IMR-90 (cell line): ENCODE measurements around the gene PEX26. TPM values are rescaled to one million over a fixed set of nuclear protein-coding genes. Genes with fewer than 3 reads are reported as not detected.

ENCODE experiments used
- ATAC-seq: fragments of 200-7000 bp; cut with Tn5 transposase; 2 replicates; pipeline ENCODE4 v1.9.1; 2020; ENCODE audit warnings: low read depth, mild to moderate bottlenecking, moderate library complexity
- BruUV-seq: library from RNA; stranded (reverse); fragments of 400-500 nt; replicated peaks from 2 replicates; lab custom pipeline; 2021; lab: Mats Ljungman, UMichigan
- CTCF ChIA-PET: fragments of 300-600 bp; formaldehyde crosslinking; extraction: SDS; loops from one replicate; lab custom pipeline; 2021; ENCODE audit warnings: antibody characterized with exemption; lab: Yijun Ruan, JAX
- POLR2A ChIA-PET: fragments of 300-600 bp; sonication (Branson Sonifier 250); formaldehyde crosslinking; loops from one replicate; lab custom pipeline; 2022; ENCODE audit warnings: antibody characterized with exemption; ENCODE audit not compliant: unreplicated experiment; lab: Charles Lee
- DNase-seq: peaks from one replicate; pipeline ENCODE4 v3.0.0; 2013
- H2AFZ ChIP-seq: replicated peaks from 2 replicates; pipeline ENCODE3; 2013; ENCODE audit warnings: low read length, mild to moderate bottlenecking; ENCODE audit not compliant: poor library complexity
- H2AK5ac ChIP-seq: 2 replicates; pipeline ENCODE4 v1.6.1; 2013; ENCODE audit warnings: low read depth, low read length, inconsistent platforms
- H2AK9ac ChIP-seq: replicated peaks from 2 replicates; pipeline ENCODE3; 2013; ENCODE audit warnings: mild to moderate bottlenecking, low read depth, low read length, moderate library complexity; ENCODE audit not compliant: poor library complexity
- H2BK120ac ChIP-seq: 2 replicates; pipeline ENCODE4 v1.6.1; 2013; ENCODE audit warnings: low read depth, low read length, inconsistent platforms
- H2BK15ac ChIP-seq: 3 replicates; pipeline ENCODE4 v1.6.1; 2013; ENCODE audit warnings: low read depth, low read length, inconsistent platforms
- H2BK20ac ChIP-seq: 2 replicates; pipeline ENCODE4 v1.6.1; 2013; ENCODE audit warnings: low read depth, mild to moderate bottlenecking, inconsistent platforms, low read length, moderate library complexity
- H2BK5ac ChIP-seq: 2 replicates; pipeline ENCODE4 v1.6.1; 2013; ENCODE audit warnings: mild to moderate bottlenecking, low read depth, low read length, inconsistent platforms; ENCODE audit not compliant: poor library complexity, severe bottlenecking
- H3K14ac ChIP-seq: replicated peaks from 2 replicates; pipeline ENCODE4 v1.6.1; 2013; ENCODE audit warnings: low read depth, low read length, inconsistent platforms
- H3K18ac ChIP-seq: 2 replicates; pipeline ENCODE4 v1.6.1; 2013; ENCODE audit warnings: low read depth, low read length, control low read depth
- H3K23ac ChIP-seq: 2 replicates; pipeline ENCODE4 v1.6.1; 2013; ENCODE audit warnings: low read depth, low read length, inconsistent platforms
- H3K27ac ChIP-seq: 2 replicates; pipeline ENCODE4 v1.5.1; 2013; ENCODE audit warnings: mild to moderate bottlenecking, control low read depth, low read length; ENCODE audit not compliant: insufficient read depth
- H3K27me3 ChIP-seq: 2 replicates; pipeline ENCODE4 v1.6.1; 2013; ENCODE audit warnings: low read length; ENCODE audit not compliant: control insufficient read depth, insufficient read depth
- H3K36me3 ChIP-seq: 2 replicates; pipeline ENCODE4 v1.6.1; 2013; ENCODE audit warnings: low read length, mixed read lengths; ENCODE audit not compliant: control insufficient read depth, insufficient read depth
- H3K4ac ChIP-seq: 2 replicates; pipeline ENCODE4 v1.6.1; 2013; ENCODE audit warnings: low read depth, low read length, inconsistent platforms
- H3K4me1 ChIP-seq: 2 replicates; pipeline ENCODE4 v1.6.1; 2013; ENCODE audit warnings: low read length, mixed read lengths; ENCODE audit not compliant: control insufficient read depth, insufficient read depth
- H3K4me2 ChIP-seq: 2 replicates; pipeline ENCODE4 v1.6.1; 2013; ENCODE audit warnings: low read depth, mild to moderate bottlenecking, control low read depth, low read length, moderate library complexity
- H3K4me3 ChIP-seq: 2 replicates; pipeline ENCODE4 v1.5.1; 2013; ENCODE audit warnings: low read depth, mild to moderate bottlenecking, control low read depth, low read length, moderate library complexity; ENCODE audit not compliant: insufficient read depth
- H3K56ac ChIP-seq: 2 replicates; pipeline ENCODE4 v1.6.1; 2013; ENCODE audit warnings: low read length, inconsistent platforms; ENCODE audit not compliant: insufficient read depth; ENCODE audit errors: extremely low read depth
- H3K79me1 ChIP-seq, 2 experiments: 2 replicates each; pipeline ENCODE4 v1.6.1; 2013; ENCODE audit warnings: low read length in 2 of 2, inconsistent platforms in 1 of 2, low read depth in 1 of 2
- H3K9ac ChIP-seq: 2 replicates; pipeline ENCODE4 v1.6.1; 2013; ENCODE audit warnings: low read depth, low read length, control low read depth
- H3K9me1 ChIP-seq: 2 replicates; pipeline ENCODE4 v1.6.1; 2013; ENCODE audit warnings: low read length, inconsistent platforms; ENCODE audit not compliant: insufficient read depth
- H3K9me3 ChIP-seq: 2 replicates; pipeline ENCODE4 v1.6.1; 2013; ENCODE audit warnings: low read length; ENCODE audit not compliant: control insufficient read depth, insufficient read depth
- H4K20me1 ChIP-seq: 2 replicates; pipeline ENCODE4 v1.6.1; 2013; ENCODE audit warnings: low read length, inconsistent platforms; ENCODE audit not compliant: insufficient read depth
- H4K5ac ChIP-seq: 2 replicates; pipeline ENCODE4 v1.6.1; 2013; ENCODE audit warnings: mild to moderate bottlenecking, low read depth, low read length, control low read depth
- H4K8ac ChIP-seq, 2 experiments: 2 replicates each; pipeline ENCODE4 v1.6.1; 2013; ENCODE audit warnings: low read depth in 2 of 2, low read length in 2 of 2, control low read depth in 1 of 2, inconsistent platforms in 1 of 2
- H4K91ac ChIP-seq: 2 replicates; pipeline ENCODE4 v1.6.1; 2013; ENCODE audit warnings: low read depth, low read length, inconsistent platforms; ENCODE audit not compliant: insufficient read depth
- BHLHE40 ChIP-seq: fragments of 150-350 bp; IDR thresholded peaks from 2 replicates; pipeline ENCODE4 v1.6.1; 2016; ENCODE audit warnings: mild to moderate bottlenecking, low read depth, low read length
- CEBPB ChIP-seq: IDR thresholded peaks from 2 replicates; pipeline ENCODE4 v1.6.1; 2012; ENCODE audit warnings: low read depth, low read length, improper control_type of control experiment
- CHD1 ChIP-seq: IDR thresholded peaks from 2 replicates; pipeline ENCODE4 v1.6.1; 2012; ENCODE audit warnings: low read depth, low read length, improper control_type of control experiment
- FOS ChIP-seq: fragments of 150-350 bp; IDR thresholded peaks from 2 replicates; pipeline ENCODE4 v1.6.1; 2016; ENCODE audit warnings: low read depth, low read length
- MAFK ChIP-seq: IDR thresholded peaks from 2 replicates; pipeline ENCODE4 v1.6.1; 2012; ENCODE audit warnings: low read depth, low read length, improper control_type of control experiment
- MAZ ChIP-seq: IDR thresholded peaks from 2 replicates; pipeline ENCODE4 v1.6.1; 2012; ENCODE audit warnings: low read depth, mild to moderate bottlenecking, low read length, improper control_type of control experiment, moderate library complexity, borderline replicate concordance
- MXI1 ChIP-seq: IDR thresholded peaks from 2 replicates; pipeline ENCODE4 v1.6.1; 2012; ENCODE audit warnings: low read depth, mild to moderate bottlenecking, low read length, moderate library complexity, borderline replicate concordance
- NFE2L2 ChIP-seq: fragments of 150-350 bp; IDR thresholded peaks from 2 replicates; pipeline ENCODE4 v1.6.1; 2016; ENCODE audit warnings: low read depth, mild to moderate bottlenecking, low read length
- POLR2A ChIP-seq: IDR thresholded peaks from 2 replicates; pipeline ENCODE4 v1.6.1; 2012; ENCODE audit warnings: mild to moderate bottlenecking, low read depth, low read length
- RAD21 ChIP-seq: IDR thresholded peaks from 2 replicates; pipeline ENCODE4 v1.6.1; 2012; ENCODE audit warnings: low read length, improper control_type of control experiment
- RCOR1 ChIP-seq: IDR thresholded peaks from 2 replicates; pipeline ENCODE4 v1.6.1; 2012; ENCODE audit warnings: mild to moderate bottlenecking, low read length, improper control_type of control experiment; ENCODE audit not compliant: insufficient replicate concordance
- RFX5 ChIP-seq: IDR thresholded peaks from 2 replicates; pipeline ENCODE4 v1.8.0; 2012; ENCODE audit warnings: low read depth, mild to moderate bottlenecking, low read length, moderate library complexity
- SMC3 ChIP-seq: fragments of 150-350 bp; IDR thresholded peaks from 2 replicates; pipeline ENCODE4 v1.6.1; 2016; ENCODE audit warnings: low read depth, mild to moderate bottlenecking, antibody characterized with exemption, low read length, moderate library complexity
- WGBS, 2 experiments: methylation state at CpG; one replicate each; pipeline versions ENCODE4 v1.1.5 to v1.1.7; 2013; ENCODE audit warnings: missing lambda C conversion rate in 2 of 2; ENCODE audit not compliant: insufficient read length in 1 of 2; ENCODE audit errors: extremely low coverage in 2 of 2; 5-methylcytosine and 5-hydroxymethylcytosine counted together
- dilution Hi-C: fragments of 300-500 bp; cut with HindIII; formaldehyde crosslinking; loops from one replicate; pipeline ENCODE4 v1.14.3; 2018; ENCODE audit warnings: low sequenced_read_pairs; ENCODE audit not compliant: unreplicated experiment
- in situ Hi-C: fragments of 300-500 bp; cut with MboI; formaldehyde crosslinking; loops from 3 replicates; pipeline ENCODE4 v1.14.3; 2019; ENCODE audit warnings: low sequenced_read_pairs, inconsistent platforms, mixed read lengths
- intact Hi-C: fragments of 100-400 bp; cut with micrococcal nuclease; formaldehyde crosslinking; loops from 2 replicates; pipeline ENCODE4 v1.10.0; 2022
- polyA plus RNA-seq, 3 experiments: library from polyadenylated mRNA; depleted of rRNA; stranded (reverse); fragments of >200 nt; gene quantifications; 2 replicates each; pipeline ENCODE4 v1.2.3, GENCODE V29; 2012; ENCODE audit warnings: low replicate concordance in 1 of 3
- total RNA-seq: library from RNA; depleted of rRNA; stranded (reverse); fragments of >200 nt; gene quantifications from 2 replicates; pipeline ENCODE4 v1.2.3, GENCODE V29; 2012
- TF ChIP-seq, protein P1 (sequence below): fragments of 150-350 bp; IDR thresholded peaks from 2 replicates; pipeline ENCODE4 v1.6.1; 2017; ENCODE audit warnings: mild to moderate bottlenecking, antibody characterized with exemption, low read length, low read depth
- TF ChIP-seq, protein P2 (sequence below): fragments of 150-350 bp; IDR thresholded peaks from 2 replicates; pipeline ENCODE4 v1.6.1; 2016; ENCODE audit warnings: low read depth, mild to moderate bottlenecking, low read length, moderate library complexity, borderline replicate concordance
- TF ChIP-seq, protein P3 (sequence below): conservative IDR thresholded peaks from 2 replicates; pipeline ENCODE4 v1.5.1; 2012; ENCODE audit warnings: mild to moderate bottlenecking, low read depth, low read length, improper control_type of control experiment

PEX26 gene
- total and polyA plus RNA-seq, 2 of the 4 experiments (the other 2 are of a cell fraction): 12.2 to 18.5 TPM

- Histone ChIP-seq H3K79me1 (no peaks in the 10 kb centered on the region), H4K91ac (no peak overlapping the region), H2AFZ (no peak overlapping the region), H3K9ac (no peak overlapping the region), H3K9me3 (no peaks in the 10 kb centered on the region; the same call in 1 of the 2 replicates), H2BK5ac (no peak overlapping the region), H3K27me3 (peaks cover 10% of the 10 kb centered on the region; the same call in 1 of the 2 replicates), H3K56ac (no peak overlapping the region), H3K18ac (no peak overlapping the region), H3K9me1 (no peaks in the 10 kb centered on the region), H3K23ac (no peak overlapping the region), H2BK20ac (no peak overlapping the region), H3K14ac (no peak overlapping the region), H2AK5ac (no peak overlapping the region), H4K20me1 (no peaks in the 10 kb centered on the region), H3K4me3 (no peak overlapping the region), H3K4ac (no peak overlapping the region), H3K27ac (no peak overlapping the region), H2BK120ac (no peak overlapping the region), H2AK9ac (no peak overlapping the region), H2BK15ac (no peak overlapping the region), H4K8ac (no peak overlapping the region), H4K5ac (no peak overlapping the region), H3K36me3 (no peaks in the 10 kb centered on the region), H3K4me2 (no peak overlapping the region), H3K4me1 (peaks cover 3% of the 10 kb centered on the region; the same call in 1 of the 2 replicates)
- dilution Hi-C loops (no loop called here), intact Hi-C loops (no loop called here), in situ Hi-C loops (no loop called here)
- no peak for ATAC-seq
- POLR2A ChIA-PET: no interaction called here
- CTCF ChIA-PET: no interaction called here
- DNase-seq: no peak
- WGBS, 2 experiments: no CpG with 5 or more reads among the region's 12 CpGs
- BruUV-seq: no TSS peak
- TF ChIP-seq, protein P1, sequence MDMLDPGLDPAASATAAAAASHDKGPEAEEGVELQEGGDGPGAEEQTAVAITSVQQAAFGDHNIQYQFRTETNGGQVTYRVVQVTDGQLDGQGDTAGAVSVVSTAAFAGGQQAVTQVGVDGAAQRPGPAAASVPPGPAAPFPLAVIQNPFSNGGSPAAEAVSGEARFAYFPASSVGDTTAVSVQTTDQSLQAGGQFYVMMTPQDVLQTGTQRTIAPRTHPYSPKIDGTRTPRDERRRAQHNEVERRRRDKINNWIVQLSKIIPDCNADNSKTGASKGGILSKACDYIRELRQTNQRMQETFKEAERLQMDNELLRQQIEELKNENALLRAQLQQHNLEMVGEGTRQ: no peak
- no peak for TF ChIP-seq NFE2L2
- TF ChIP-seq MAZ: no peak
- TF ChIP-seq, protein P2, sequence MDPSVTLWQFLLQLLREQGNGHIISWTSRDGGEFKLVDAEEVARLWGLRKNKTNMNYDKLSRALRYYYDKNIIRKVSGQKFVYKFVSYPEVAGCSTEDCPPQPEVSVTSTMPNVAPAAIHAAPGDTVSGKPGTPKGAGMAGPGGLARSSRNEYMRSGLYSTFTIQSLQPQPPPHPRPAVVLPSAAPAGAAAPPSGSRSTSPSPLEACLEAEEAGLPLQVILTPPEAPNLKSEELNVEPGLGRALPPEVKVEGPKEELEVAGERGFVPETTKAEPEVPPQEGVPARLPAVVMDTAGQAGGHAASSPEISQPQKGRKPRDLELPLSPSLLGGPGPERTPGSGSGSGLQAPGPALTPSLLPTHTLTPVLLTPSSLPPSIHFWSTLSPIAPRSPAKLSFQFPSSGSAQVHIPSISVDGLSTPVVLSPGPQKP: no peak
- TF ChIP-seq, protein P3, sequence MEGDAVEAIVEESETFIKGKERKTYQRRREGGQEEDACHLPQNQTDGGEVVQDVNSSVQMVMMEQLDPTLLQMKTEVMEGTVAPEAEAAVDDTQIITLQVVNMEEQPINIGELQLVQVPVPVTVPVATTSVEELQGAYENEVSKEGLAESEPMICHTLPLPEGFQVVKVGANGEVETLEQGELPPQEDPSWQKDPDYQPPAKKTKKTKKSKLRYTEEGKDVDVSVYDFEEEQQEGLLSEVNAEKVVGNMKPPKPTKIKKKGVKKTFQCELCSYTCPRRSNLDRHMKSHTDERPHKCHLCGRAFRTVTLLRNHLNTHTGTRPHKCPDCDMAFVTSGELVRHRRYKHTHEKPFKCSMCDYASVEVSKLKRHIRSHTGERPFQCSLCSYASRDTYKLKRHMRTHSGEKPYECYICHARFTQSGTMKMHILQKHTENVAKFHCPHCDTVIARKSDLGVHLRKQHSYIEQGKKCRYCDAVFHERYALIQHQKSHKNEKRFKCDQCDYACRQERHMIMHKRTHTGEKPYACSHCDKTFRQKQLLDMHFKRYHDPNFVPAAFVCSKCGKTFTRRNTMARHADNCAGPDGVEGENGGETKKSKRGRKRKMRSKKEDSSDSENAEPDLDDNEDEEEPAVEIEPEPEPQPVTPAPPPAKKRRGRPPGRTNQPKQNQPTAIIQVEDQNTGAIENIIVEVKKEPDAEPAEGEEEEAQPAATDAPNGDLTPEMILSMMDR: no peak
- no peak for TF ChIP-seq MAFK
- no peak for TF ChIP-seq RFX5
- TF ChIP-seq FOS: no peak
- TF ChIP-seq RAD21: no peak
- no peak for TF ChIP-seq CHD1
- no peak for TF ChIP-seq BHLHE40
- TF ChIP-seq CEBPB: no peak
- TF ChIP-seq MXI1: no peak
- no peak for TF ChIP-seq SMC3
- TF ChIP-seq RCOR1: no peak
- no peak for TF ChIP-seq POLR2A
These were observed 34.1 kb downstream of the PEX26 start for GRCh38 chr22:18111759-18112330.
